HG03342 (cell line): Measurements from ENCODE around the gene UBA5.

Source experiments
- ATAC-seq: cut with Tn5 transposase; IDR thresholded peaks from one replicate; pipeline ENCODE4 v1.9.1; 2021; ENCODE audit warnings: mild to moderate bottlenecking, moderate library complexity; ENCODE audit not compliant: unreplicated experiment

Gene UBA5

GRCh38 chr3:132652640-132653270, 7.4 kb upstream of the UBA5 start:
- ATAC-seq: no peak

- no peak for ATAC-seq
Measured at GRCh38 chr3:132654190-132654589, 5.9 kb upstream of the UBA5 start.

GRCh38 chr3:132654721-132655120, 5.4 kb upstream of the UBA5 start:
- no peak for ATAC-seq

GRCh38 chr3:132655471-132655870, 4.7 kb upstream of the UBA5 start:
- ATAC-seq: no peak

- no peak for ATAC-seq
Measured at GRCh38 chr3:132657869-132658747, 2.0 kb upstream of the UBA5 start.

GRCh38 chr3:132659000-132659364, 1.1 kb upstream of the UBA5 start:
- peak; percentile 3 for ATAC-seq

GRCh38 chr3:132659365-132660051, 621 bp upstream of the UBA5 start, which contains the start of gene ACAD11:
Gene ACAD11, minus strand, starts transcription at chr3:132659809. Its CDS starts 58 bp downstream, at chr3:132659751.
- ATAC-seq: peak; percentile 49

- ATAC-seq: no peak
Measured at GRCh38 chr3:132660811-132661070, 612 bp downstream of the UBA5 start.

- ATAC-seq: no peak
Measured at GRCh38 chr3:132661101-132661500, 972 bp downstream of the UBA5 start.

- ATAC-seq: no peak
Measured at GRCh38 chr3:132662212-132662611, 2.1 kb downstream of the UBA5 start.

GRCh38 chr3:132665230-132665745, 5.2 kb downstream of the UBA5 start:
- ATAC-seq: no peak

GRCh38 chr3:132669256-132669777, 9.2 kb downstream of the UBA5 start:
- ATAC-seq: no peak

GRCh38 chr3:132675408-132675807, 15.3 kb downstream of the UBA5 start:
- no peak for ATAC-seq

GRCh38 chr3:132679911-132680310, 19.8 kb downstream of the UBA5 start:
- ATAC-seq: no peak

- no peak for ATAC-seq
Measured at GRCh38 chr3:132681421-132681820, 21.3 kb downstream of the UBA5 start.

GRCh38 chr3:132682201-132682600, 22.1 kb downstream of the UBA5 start:
- ATAC-seq: no peak

GRCh38 chr3:132690040-132690439, 29.9 kb downstream of the UBA5 start:
- ATAC-seq: no peak

GRCh38 chr3:132694991-132695390, 34.9 kb downstream of the UBA5 start:
- no peak for ATAC-seq

GRCh38 chr3:132695422-132695821, 35.3 kb downstream of the UBA5 start:
- no peak for ATAC-seq

- no peak for ATAC-seq
Measured at GRCh38 chr3:132703733-132704132, 43.6 kb downstream of the UBA5 start.

- ATAC-seq: no peak
Measured at GRCh38 chr3:132709761-132710160, 49.6 kb downstream of the UBA5 start.
